HepG2 (cell line): ENCODE measurements around the gene ADAMTS13. TPM values are rescaled to one million over a fixed set of nuclear protein-coding genes. Genes with fewer than 3 reads are reported as not detected.

Experiments used
- ATAC-seq: fragments of 200-7000 bp; cut with Tn5 transposase; 3 replicates; pipeline ENCODE4 v1.9.1; 2020; ENCODE audit warnings: mild to moderate bottlenecking, moderate library complexity
- BruUV-seq: library from RNA; stranded (reverse); fragments of 400-500 nt; replicated peaks from 2 replicates; lab custom pipeline; 2021; lab: Mats Ljungman, UMichigan
- CTCF ChIA-PET: fragments of 300-600 bp; formaldehyde crosslinking; extraction: SDS; loops from one replicate; lab custom pipeline; 2021; ENCODE audit warnings: low total read pairs, inconsistent platforms, low intra/inter-chr PET ratio; lab: Yijun Ruan, JAX
- POLR2A ChIA-PET: fragments of 350-600 bp; sonication (Branson Sonifier 250); formaldehyde crosslinking; loops from one replicate; lab custom pipeline; 2020; ENCODE audit warnings: antibody characterized with exemption, inconsistent platforms; lab: Yijun Ruan, JAX
- DNase-seq: peaks from one replicate; pipeline ENCODE4 v3.0.0-alpha.2; 2015; ENCODE audit warnings: low spot score
- FAIRE-seq: peaks from 3 replicates; lab custom pipeline; 2011; peaks lifted over from hg19 to GRCh38; lab: Jason Lieb, UNC
- H2AFZ ChIP-seq: one replicate; pipeline ENCODE4 v1.6.1; 2011; ENCODE audit warnings: low read length, inconsistent platforms
- H3K27ac ChIP-seq: fragments of 300-600 bp; 3 replicates; pipeline ENCODE4 v1.8.0; 2011; ENCODE audit warnings: mixed run types, mild to moderate bottlenecking, mixed read lengths, low read length, inconsistent platforms; ENCODE audit not compliant: insufficient read depth; ENCODE audit errors: extremely low read length
- H3K27me3 ChIP-seq, 2 experiments: fragments of 200-600 bp in 1 of 2; 2 replicates in 1 of 2; 3 replicates in 1 of 2; pipeline versions ENCODE4 v1.6.0 to v1.8.0; 2011; ENCODE audit warnings: low read length in 2 of 2, mild to moderate bottlenecking in 2 of 2, moderate library complexity in 2 of 2, inconsistent platforms in 1 of 2; ENCODE audit not compliant: insufficient read depth in 2 of 2, control insufficient read depth in 1 of 2
- H3K36me3 ChIP-seq, 2 experiments: fragments of 200-600 bp in 1 of 2; replicated peaks in 1 of 2; 2 replicates in 1 of 2; 3 replicates in 1 of 2; pipeline versions ENCODE4 v1.5.1 to v1.8.0; 2011; ENCODE audit warnings: low read length in 2 of 2, inconsistent platforms in 1 of 2; ENCODE audit not compliant: insufficient read depth in 2 of 2, control insufficient read depth in 1 of 2
- H3K4me1 ChIP-seq: 2 replicates; pipeline ENCODE4 v1.5.1; 2012; ENCODE audit warnings: low read length, inconsistent platforms; ENCODE audit not compliant: insufficient read depth
- H3K4me2 ChIP-seq: 2 replicates; pipeline ENCODE4 v1.6.0; 2011; ENCODE audit warnings: low read depth, low read length, inconsistent platforms
- H3K4me3 ChIP-seq, 3 experiments: fragments of 200-600 bp in 1 of 3; sonication (generic), shearing (Covaris generic) in 1 of 3; replicated peaks in 1 of 3; 2 replicates each; pipeline ENCODE4 v1.5.1; 2011 to 2016; ENCODE audit warnings: low read length in 3 of 3, inconsistent platforms in 2 of 3, low read depth in 2 of 3, mild to moderate bottlenecking in 2 of 3, control low read depth in 1 of 3, mixed read lengths in 1 of 3; ENCODE audit not compliant: insufficient read depth in 1 of 3
- H3K79me2 ChIP-seq: one replicate; pipeline ENCODE4 v1.6.1; 2011; ENCODE audit warnings: low read length, inconsistent platforms; ENCODE audit not compliant: insufficient read depth
- H3K9ac ChIP-seq: 2 replicates; pipeline ENCODE4 v1.6.0; 2011; ENCODE audit warnings: mild to moderate bottlenecking, low read depth, low read length, inconsistent platforms; ENCODE audit not compliant: insufficient read depth
- H3K9me3 ChIP-seq: 2 replicates; pipeline ENCODE4 v1.5.1; 2012; ENCODE audit warnings: mild to moderate bottlenecking, low read length
- H4K20me1 ChIP-seq: 2 replicates; pipeline ENCODE4 v1.6.0; 2011; ENCODE audit warnings: inconsistent platforms, mild to moderate bottlenecking, low read length, moderate library complexity; ENCODE audit not compliant: insufficient read depth
- ATF6 ChIP-seq: sonication (generic); formaldehyde crosslinking; conservative IDR thresholded peaks from 2 replicates; pipeline ENCODE4 v1.4.0; 2020; ENCODE audit warnings: missing genetic modification reagents
- BATF2 ChIP-seq: sonication (generic); formaldehyde crosslinking; IDR thresholded peaks from 2 replicates; pipeline ENCODE4 v1.8.0; 2022; ENCODE audit warnings: mild to moderate bottlenecking, missing genetic modification reagents, moderate library complexity
- EZH2 ChIP-seq: conservative IDR thresholded peaks from 2 replicates; pipeline ENCODE4 v1.6.1; 2012; ENCODE audit warnings: mild to moderate bottlenecking, low read depth, low read length, moderate library complexity
- HES4 ChIP-seq: sonication (generic); formaldehyde crosslinking; IDR thresholded peaks from 2 replicates; pipeline ENCODE4 v1.9.0; 2021; ENCODE audit warnings: mild to moderate bottlenecking, missing genetic modification reagents, borderline replicate concordance
- JDP2 ChIP-seq: sonication (generic); formaldehyde crosslinking; IDR thresholded peaks from 2 replicates; pipeline ENCODE4 v1.8.1; 2022; ENCODE audit warnings: missing genetic modification reagents, borderline replicate concordance
- MED1 ChIP-seq: sonication (generic); formaldehyde crosslinking; IDR thresholded peaks from 2 replicates; pipeline ENCODE4 v1.4.0; 2020; ENCODE audit warnings: missing genetic modification reagents
- MTF2 ChIP-seq: sonication (generic); formaldehyde crosslinking; IDR thresholded peaks from 2 replicates; pipeline ENCODE4 v1.5.0; 2020; ENCODE audit warnings: missing genetic modification reagents, borderline replicate concordance
- NR2F6 ChIP-seq, 2 experiments: IDR thresholded peaks; 2 replicates each; pipeline ENCODE4 v1.6.1; 2016; ENCODE audit warnings: antibody characterized with exemption in 1 of 2, mild to moderate bottlenecking in 1 of 2
- POLR2A ChIP-seq, 2 experiments: IDR thresholded peaks; 2 replicates each; pipeline ENCODE4 v1.6.1; 2011; ENCODE audit warnings: low read depth in 2 of 2, low read length in 2 of 2, mild to moderate bottlenecking in 1 of 2, moderate library complexity in 1 of 2; ENCODE audit not compliant: insufficient read depth in 1 of 2
- RBAK ChIP-seq: sonication (generic); formaldehyde crosslinking; IDR thresholded peaks from 2 replicates; pipeline ENCODE4 v1.5.1; 2020; ENCODE audit warnings: mild to moderate bottlenecking, missing genetic modification reagents
- TP53 ChIP-seq: sonication (generic); formaldehyde crosslinking; conservative IDR thresholded peaks from 2 replicates; pipeline ENCODE4 v1.4.0; 2020; ENCODE audit warnings: missing genetic modification reagents
- ZNF143 ChIP-seq: sonication (generic); formaldehyde crosslinking; IDR thresholded peaks from 2 replicates; pipeline ENCODE4 v1.4.0; 2020; ENCODE audit warnings: missing genetic modification reagents
- ZNF430 ChIP-seq: sonication (generic); formaldehyde crosslinking; IDR thresholded peaks from 2 replicates; pipeline ENCODE4 v1.9.0; 2021; ENCODE audit warnings: mild to moderate bottlenecking, missing genetic modification reagents
- ZNF563 ChIP-seq: sonication (generic); formaldehyde crosslinking; IDR thresholded peaks from 2 replicates; pipeline ENCODE4 v1.8.0; 2022; ENCODE audit warnings: mild to moderate bottlenecking, moderate library complexity, missing genetic modification reagents
- ZNF574 ChIP-seq: sonication (generic); formaldehyde crosslinking; IDR thresholded peaks from 2 replicates; pipeline ENCODE4 v1.4.0; 2020; ENCODE audit warnings: missing genetic modification reagents
- ZNF749 ChIP-seq: sonication (generic); formaldehyde crosslinking; IDR thresholded peaks from 2 replicates; pipeline ENCODE4 v1.8.0; 2022; ENCODE audit warnings: mild to moderate bottlenecking, missing genetic modification reagents, moderate library complexity, borderline replicate concordance
- ZNF772 ChIP-seq: sonication (generic); formaldehyde crosslinking; IDR thresholded peaks from 2 replicates; pipeline ENCODE4 v1.5.0; 2020; ENCODE audit warnings: mild to moderate bottlenecking, missing genetic modification reagents
- ZSCAN29 ChIP-seq: sonication (generic); formaldehyde crosslinking; conservative IDR thresholded peaks from 2 replicates; pipeline ENCODE4 v1.4.0; 2020; ENCODE audit warnings: mild to moderate bottlenecking, missing genetic modification reagents
- WGBS: methylation state at CpG from one replicate; pipeline ENCODE4 v1.1.6; 2017; ENCODE audit warnings: low lambda C conversion rate; 5-methylcytosine and 5-hydroxymethylcytosine counted together
- in situ Hi-C: cut with HindIII; loops from 2 replicates; pipeline ENCODE4 v1.10.0; 2017; ENCODE audit warnings: low pct_unique_long_range_greater_than_20kb; ENCODE audit not compliant: extremely low pct_ligation_motif_present
- intact Hi-C: fragments of 100-400 bp; cut with micrococcal nuclease; formaldehyde crosslinking; loops from one replicate; pipeline ENCODE4 v1.10.0; 2022; ENCODE audit not compliant: unreplicated experiment
- polyA plus RNA-seq, 8 experiments: library from polyadenylated mRNA; depleted of rRNA in 3 of 8; stranded (reverse) in 7 of 8; unstranded in 1 of 8; fragments of >200 nt; fragmentation: Illumina TruSeq in 4 of 8; extraction: Trizol in 4 of 8; gene quantifications; 2 replicates each; pipeline versions ENCODE4 v1.2.1 to v1.2.3, GENCODE V29; 2011 to 2016; ENCODE audit warnings: low read depth in 4 of 8, missing spikeins in 1 of 8, mixed read lengths in 1 of 8; ENCODE audit not compliant: insufficient read depth in 1 of 8
- total RNA-seq, 5 experiments: library from RNA; depleted of rRNA; stranded (reverse); fragments of >200 nt; fragmentation: Illumina TruSeq; extraction: Trizol; gene quantifications; 2 replicates each; pipeline ENCODE4 v1.2.3, GENCODE V29; 2016; ENCODE audit warnings: low read depth in 1 of 5

Gene ADAMTS13
- total and polyA plus RNA-seq, 2 of the 13 experiments (the other 11 are each of a cell fraction or from before 2014, with no cell fraction given): 0.91 to 4.5 TPM

- ATAC-seq: no peak
- no peak overlapping the region for H2AFZ ChIP-seq
- BruUV-seq: no TSS peak
- no peaks in the 10 kb centered on the region for H4K20me1 ChIP-seq
- H3K9ac ChIP-seq: peak overlapping the region; percentile 27; the same call in 1 of the 2 replicates
- no peak for FAIRE-seq
- H3K27ac ChIP-seq: no peak overlapping the region
- H3K27me3 ChIP-seq: no peaks in the 10 kb centered on the region; a peak in 1 of 5 replicates
- no peaks in the 10 kb centered on the region for H3K79me2 ChIP-seq
- H3K9me3 ChIP-seq: no peaks in the 10 kb centered on the region
- 27% methylated on average over 3 of the region's 3 CpGs for WGBS
- no peak for DNase-seq
- intact Hi-C loops (no loop called here), in situ Hi-C loops (no loop called here)
- TF ChIP-seq RBAK (CRISPR knock-in tag) (no peak), POLR2A (IDR thresholded peaks at IDR 0.05; ENCODE audit: insufficient read depth in 1 of 2, low read depth in 2 of 2, low read length in 2 of 2) (no peak), ZSCAN29 (no peak), ATF6 (CRISPR knock-in tag) (no peak), MED1 (no peak), NR2F6 (IDR thresholded peaks at IDR 0.05) (no peak), NR2F6 (CRISPR knock-in tag; IDR thresholded peaks at IDR 0.05) (no peak), BATF2 (CRISPR knock-in tag) (no peak), TP53 (CRISPR knock-in tag) (no peak), JDP2 (CRISPR knock-in tag) (no peak), ZNF430 (no peak), ZNF143 (CRISPR knock-in tag) (no peak), MTF2 (no peak), ZNF563 (CRISPR knock-in tag) (no peak), ZNF772 (CRISPR knock-in tag) (no peak), EZH2 (no peak), HES4 (CRISPR knock-in tag) (no peak), ZNF749 (CRISPR knock-in tag) (no peak), ZNF574 (CRISPR knock-in tag) (no peak)
- POLR2A ChIA-PET: interaction anchor here (2.4 kb wide), 1 partner anchor 36 kb away, joined by 12 read pairs; the partner anchor contains the start of gene CACFD1
- no peaks in the 10 kb centered on the region for H3K36me3 ChIP-seq
- peak overlapping the region; percentile 93; the same call in 1 of the 2 replicates for H3K4me2 ChIP-seq
- peaks cover 80% of the 10 kb centered on the region for H3K4me1 ChIP-seq
- no peak overlapping the region for H3K4me3 ChIP-seq
- CTCF ChIA-PET: no interaction called here
Measured at GRCh38 chr9:133423216-133423615, 1.0 kb downstream of the ADAMTS13 start.
